Islet precursor cell (in vitro differentiated cells): ENCODE measurements around the gene TMEM165.

ENCODE experiments used
- DNase-seq: peaks from one replicate; pipeline ENCODE4 v3.0.0-alpha.2; 2018

TMEM165 gene

DNA sequence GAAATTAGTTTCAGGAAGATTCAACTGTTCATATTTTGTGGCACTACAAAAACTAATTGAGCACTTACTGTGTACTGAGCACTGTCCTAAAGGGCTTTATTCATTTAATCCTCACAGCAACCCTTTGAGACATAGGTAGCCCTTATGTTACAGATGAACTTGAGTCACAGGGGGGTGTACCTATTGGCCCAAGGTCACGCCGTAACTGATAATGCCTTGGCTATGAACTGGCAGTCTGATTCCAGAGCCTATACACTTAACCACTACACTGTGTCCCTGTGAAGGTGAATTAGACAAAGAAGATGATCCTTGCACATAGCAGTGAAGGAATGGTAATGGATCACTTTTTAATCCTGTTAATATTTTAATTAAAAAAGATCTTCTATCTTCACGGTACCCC lies 12.0 kb downstream of the TMEM165 start:
- DNase-seq, result no peak

DNA sequence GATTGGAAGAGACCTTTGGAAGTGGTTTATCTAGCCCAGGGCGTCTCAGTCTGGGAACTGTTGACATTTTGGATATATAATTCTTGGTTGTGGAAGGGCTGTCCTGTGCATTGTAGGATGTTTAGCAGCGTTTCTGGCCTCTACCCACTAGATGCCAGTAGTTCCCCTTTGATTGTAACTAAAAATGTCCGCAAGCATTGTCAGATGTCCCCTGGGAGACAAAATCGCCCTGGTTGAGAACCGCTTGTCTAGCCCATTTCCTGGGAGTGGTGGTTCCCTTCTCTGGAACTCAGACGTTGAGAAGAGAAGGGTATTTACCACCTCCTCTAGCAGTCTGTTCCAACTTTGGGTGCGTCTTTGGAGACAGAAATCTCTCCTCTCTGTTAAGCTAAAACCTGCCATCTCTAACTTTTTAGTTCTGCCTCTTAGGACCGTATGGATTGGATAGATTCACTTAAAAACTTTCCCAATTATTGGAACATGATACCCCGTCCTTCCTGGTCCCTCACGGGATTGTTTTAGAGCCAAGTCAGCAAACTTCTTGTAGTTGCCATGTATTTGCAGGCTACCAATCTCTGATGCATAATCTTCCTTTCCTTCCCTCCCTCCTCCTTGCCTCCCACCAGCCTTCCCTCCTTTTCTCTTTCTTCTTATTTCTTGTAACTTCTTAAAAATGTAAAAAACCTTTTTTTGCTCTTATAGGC lies 13.9 kb downstream of the TMEM165 start:
- peak; percentile 74 for DNase-seq

DNA sequence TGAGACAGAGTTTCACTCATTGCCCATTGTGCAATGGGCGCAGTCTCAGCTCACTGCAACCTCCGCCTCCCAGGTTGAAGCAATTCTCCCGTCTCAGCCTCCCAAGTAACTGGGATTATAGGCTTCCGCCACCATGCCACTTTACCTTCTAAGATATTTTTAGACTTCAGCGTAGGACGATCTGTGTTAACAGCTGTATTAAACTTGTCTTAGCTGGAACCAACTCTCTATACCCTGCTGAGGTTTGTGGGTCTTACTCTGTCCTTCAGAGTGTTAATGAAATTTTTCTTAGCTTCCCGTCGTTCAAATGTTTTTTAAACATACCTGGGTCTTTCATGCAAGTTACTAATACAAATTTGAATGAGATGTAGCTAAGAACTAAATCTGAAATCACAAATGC lies 14.7 kb downstream of the TMEM165 start:
- DNase-seq, result no peak

DNA sequence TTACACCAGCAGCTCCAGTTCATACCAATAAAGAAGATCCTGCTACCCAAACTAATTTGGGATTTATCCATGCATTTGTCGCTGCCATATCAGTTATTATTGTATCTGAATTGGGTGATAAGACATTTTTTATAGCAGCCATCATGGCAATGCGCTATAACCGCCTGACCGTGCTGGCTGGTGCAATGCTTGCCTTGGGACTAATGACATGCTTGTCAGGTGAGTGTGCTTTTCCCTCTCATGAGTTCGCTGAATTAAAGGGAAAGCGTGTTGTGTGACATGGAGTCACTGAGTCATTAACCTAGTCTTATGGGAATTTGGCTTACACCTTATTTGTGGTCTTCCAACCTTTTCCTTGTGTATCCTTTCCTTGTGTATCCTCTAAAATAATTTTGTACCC lies 15.9 kb downstream of the TMEM165 start:
- DNase-seq, result no peak

DNA sequence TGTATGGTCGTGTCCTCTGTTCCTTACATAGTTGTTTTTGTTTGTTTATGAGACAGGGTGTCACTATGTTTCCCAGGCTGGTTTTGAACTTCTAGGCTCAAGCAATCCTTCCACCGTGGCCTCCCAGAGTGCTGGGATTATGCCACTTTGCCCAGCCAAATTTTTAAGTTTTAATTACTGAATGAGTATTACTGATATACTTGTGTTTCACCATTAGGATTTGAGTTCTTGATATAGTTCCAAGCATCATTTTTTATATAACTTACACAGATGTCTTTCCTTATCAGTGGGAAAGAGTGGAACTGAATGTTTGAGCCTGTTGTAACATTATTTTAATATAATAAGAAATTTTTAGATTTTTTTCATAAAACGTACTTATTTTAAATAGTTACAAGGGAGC lies 20.4 kb downstream of the TMEM165 start:
- no peak for DNase-seq

DNA sequence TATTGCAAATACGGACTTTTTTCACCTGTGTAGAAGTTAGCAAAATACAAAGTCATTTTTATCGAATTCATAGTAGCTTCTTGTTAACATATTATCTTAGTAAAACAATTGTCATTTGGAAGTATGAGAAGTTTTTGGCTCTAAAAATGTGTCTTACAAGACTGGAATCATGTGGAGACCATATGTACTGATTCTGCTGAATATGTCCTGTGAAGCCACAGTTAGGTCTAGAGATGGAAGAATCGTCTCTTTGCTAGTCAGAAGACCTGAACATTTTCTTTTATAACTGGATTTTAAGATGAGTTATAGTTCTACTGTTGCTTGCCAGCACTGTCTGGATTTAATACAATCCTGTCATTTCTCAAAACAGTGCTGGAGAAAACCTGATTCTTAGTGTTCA lies 29.0 kb downstream of the TMEM165 start:
- no peak for DNase-seq

DNA sequence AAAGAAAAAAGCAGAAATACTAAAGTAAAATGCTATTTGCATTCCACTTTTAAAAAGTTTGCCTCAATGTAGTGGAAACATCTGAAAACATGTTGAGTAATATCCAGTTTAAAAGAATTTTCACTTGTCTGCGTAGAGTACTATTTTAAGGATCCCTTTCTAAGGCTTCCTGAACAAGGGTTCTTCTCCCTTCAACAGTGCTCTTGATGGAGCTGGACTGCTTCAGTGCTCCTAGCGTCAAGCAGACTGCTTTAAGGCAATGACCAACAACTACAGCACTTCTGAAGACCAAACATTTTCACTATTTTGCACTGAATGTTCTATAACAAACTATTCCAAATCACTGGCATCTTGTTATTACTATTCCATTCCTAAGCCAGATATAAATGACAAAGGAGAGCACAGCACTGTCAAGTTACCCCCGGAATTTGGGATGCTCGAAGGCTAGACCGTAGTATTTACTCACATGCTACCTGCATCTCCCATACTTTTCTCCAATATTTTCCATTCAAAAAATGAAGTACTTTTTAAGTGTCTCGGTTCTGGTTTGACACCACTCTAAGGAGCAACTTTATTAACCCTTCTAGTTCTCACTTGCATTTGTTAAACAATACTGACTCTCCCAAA lies 36.1 kb downstream of the TMEM165 start:
- no peak for DNase-seq

DNA sequence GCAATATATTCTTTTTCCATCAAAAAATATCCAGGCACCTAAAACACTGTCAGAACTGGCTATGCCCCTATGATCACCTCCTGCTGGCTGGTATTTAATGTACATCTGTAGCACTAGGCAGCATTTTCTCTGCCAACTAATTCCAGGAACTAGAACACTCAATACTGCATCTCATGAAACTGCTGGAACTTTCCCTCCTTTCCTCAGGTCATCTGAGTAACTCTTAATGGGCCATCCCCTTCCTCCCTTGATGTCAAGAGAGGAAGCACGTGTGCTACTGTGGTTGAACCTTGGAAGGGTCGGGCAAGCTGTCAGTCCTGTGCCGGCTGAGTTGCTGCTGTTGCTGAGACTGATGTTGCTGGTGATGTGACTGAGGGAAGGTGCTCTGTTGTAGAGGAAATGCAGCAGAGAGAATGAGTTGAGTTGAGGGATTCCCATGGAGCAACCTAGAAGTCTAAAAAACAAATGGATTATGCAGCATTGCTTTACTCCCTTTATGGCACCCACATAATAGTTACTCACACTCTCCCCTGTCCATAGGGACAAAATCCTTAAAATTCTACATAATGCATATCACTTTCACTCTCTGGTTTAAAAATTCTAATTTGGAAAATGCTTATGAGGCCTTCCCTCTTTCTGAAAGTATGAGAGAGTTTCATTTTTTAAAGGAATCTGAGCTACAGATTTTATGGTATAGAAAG lies 39.5 kb downstream of the TMEM165 start:
- DNase-seq, result no peak

DNA sequence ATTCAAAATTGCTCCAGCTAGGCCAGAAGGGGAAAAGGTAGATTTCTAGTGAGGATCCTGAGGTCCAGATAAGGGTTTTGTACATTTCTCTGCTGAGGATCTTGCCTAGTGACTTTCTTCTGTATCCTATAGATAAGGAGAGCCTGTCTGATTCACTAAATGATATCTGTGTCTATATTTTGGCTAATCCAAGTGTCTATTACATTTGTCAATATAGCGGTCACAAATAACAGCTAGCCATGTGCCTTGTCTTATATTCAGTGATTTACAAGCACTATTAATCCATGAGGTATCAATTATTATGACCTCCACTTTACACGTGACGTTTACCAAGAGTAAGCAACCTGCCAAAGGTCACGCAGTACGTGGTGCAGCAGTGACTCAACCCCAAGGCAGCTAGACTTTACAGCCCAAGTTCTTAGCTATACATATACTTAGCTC lies 41.6 kb downstream of the TMEM165 start:
- DNase-seq, result no peak

DNA sequence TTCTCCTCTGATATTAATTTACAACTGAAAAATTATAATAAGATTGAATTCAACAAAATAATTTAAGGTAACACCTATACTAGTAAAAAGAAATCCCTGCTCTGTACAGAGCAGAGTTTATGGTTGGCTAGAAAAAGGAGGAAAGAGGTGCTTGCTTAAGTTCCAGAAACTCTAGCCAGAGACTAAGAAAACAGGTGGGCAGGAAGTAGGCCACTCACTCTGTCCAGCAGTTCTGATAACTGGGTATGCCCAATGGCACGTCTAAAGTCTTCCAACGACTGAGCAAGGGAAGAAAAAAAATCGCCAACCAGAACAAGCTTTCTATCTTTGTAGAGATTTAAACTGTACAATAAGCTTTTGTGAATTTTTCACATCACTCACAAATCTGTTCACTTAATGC lies 42.1 kb downstream of the TMEM165 start:
- no peak for DNase-seq

DNA sequence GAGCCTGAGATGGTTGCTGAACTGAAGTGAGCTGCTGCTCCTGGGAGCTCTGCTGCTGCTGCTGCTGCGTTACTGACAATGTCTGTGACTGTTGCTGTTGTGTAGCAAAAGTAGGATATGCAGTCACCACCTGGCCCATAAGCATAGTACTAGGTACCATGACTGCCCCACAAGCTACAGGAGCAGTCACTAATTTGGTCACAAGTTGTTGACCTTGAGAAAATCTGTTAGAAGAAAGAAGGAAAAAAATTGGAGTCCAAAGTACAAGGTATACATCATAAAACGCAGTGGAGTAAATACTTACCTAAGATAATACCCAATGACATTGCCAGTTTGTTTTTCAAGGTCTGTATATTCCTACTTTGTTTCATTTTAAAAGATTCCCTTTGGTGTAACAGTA lies 42.6 kb downstream of the TMEM165 start:
- DNase-seq, result no peak

DNA sequence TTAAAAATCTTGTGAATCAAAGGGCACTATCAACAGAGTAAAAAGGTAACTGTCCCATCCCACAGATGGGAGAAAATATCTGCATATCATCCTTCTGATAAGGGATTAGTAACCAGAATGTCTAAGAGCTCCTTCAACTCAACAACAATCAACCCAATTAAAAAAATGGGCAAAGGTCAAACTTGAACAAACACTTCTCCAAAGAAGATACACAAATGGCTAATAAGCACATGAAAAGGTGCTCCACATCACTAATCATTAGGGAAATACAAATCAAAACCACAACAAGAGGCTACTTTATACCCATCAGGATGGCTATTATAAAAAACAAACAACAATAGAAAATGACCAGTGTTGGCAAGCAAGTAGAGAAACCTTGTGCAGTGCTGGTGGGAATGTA lies 43.3 kb downstream of the TMEM165 start:
- no peak for DNase-seq

DNA sequence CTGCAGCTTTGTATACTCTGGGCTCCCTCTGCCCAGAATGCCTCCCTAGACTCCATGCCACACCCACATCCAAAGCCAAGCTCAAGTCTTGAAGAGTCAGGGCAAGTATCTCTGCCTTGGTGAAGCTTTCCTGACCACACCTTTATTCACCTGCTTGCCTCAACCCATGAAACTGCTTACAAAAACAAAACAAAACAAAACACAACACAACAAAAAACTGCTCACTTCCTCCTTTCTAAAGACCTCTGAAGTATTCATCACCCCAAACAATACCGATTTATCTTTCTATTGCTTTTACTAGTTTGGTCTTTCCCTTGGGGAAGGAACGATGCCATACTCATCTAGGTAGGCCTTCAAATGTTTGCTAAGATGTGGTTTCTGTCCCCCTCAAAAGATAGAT lies 45.0 kb downstream of the TMEM165 start:
- DNase-seq, result no peak

DNA sequence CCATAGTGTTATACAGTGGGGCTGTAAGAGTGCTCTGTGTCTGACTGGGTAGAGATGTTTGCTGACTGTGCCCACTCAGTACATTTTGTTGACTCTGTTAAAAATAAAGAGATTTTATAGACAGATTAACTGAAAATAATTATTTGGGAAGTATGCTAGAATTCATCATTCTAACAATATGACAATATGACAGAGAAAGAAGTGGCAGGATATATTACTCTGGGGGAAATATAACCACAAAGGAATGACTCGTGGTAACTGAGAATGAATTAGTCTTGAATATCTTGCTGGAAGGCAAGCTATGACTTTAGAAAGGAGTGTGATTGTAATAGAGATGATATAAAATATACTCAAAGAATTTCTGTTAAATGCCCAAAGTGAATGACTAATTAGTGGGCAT lies 46.8 kb downstream of the TMEM165 start:
- DNase-seq, result no peak

DNA sequence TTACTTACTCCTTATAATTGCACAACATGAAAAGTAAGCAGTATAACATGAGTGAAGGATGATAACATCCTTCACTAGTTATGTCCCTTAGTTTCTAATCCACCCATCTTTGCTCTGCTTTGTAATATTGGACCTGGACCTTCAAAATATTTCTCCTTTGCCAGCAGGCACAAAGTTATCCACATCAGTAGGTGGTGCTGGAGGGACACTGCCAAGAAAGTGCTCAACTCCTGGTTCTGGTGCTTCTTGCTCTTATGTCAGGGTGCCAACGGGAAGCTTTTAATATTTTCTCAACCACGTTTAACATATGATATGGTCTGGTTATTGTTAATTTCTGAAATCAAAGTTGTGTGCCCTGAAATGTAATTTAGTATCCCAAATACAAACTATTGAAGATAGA lies 49.1 kb downstream of the TMEM165 start:
- DNase-seq, result no peak

DNA sequence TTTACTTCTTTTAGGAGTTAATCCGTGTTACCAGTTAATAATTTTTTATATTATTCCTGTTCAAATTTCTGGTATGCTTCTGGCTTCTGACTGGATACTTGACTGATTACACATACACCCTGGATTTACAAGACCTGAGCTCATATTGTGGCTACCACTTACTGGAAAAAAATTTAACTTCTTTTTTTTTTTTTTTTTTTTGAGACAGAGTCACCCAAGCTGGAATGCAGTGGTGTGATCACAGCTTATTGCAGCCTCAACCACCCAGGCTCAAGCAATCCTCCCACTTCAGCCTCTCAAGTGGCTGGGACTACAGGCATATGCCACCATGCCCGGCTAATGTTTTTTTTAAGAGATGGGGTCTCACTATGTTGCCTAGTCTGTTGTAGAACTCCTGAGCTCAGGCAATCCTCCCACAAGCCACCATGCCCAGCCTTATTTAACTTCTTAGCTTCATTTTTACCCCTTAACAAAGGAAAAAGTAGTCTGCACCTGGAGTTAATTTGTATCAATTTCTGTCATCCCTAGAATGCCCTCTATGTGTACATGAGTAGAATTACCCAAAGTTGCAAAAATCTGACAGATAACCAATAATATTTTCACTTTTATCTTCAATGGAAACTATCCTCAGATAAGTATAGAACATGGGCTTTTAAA lies 50.3 kb downstream of the TMEM165 start:
- no peak for DNase-seq

DNA sequence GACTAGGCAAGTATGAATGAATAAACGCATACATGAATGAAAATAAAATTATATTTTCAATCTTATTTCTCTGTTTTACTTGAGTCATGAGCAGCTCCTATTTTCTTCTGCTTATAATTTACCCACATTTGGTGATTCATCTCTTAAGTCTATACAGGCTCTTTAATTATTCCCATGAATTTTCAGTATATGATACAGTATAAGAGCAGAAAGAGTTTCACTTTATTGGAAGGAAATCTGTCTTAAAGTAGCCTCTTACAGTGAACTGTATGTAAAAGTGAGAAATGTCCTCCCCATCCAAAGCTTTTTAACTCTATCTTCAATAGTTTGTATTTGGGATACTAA lies 50.8 kb downstream of the TMEM165 start:
- no peak for DNase-seq

DNA sequence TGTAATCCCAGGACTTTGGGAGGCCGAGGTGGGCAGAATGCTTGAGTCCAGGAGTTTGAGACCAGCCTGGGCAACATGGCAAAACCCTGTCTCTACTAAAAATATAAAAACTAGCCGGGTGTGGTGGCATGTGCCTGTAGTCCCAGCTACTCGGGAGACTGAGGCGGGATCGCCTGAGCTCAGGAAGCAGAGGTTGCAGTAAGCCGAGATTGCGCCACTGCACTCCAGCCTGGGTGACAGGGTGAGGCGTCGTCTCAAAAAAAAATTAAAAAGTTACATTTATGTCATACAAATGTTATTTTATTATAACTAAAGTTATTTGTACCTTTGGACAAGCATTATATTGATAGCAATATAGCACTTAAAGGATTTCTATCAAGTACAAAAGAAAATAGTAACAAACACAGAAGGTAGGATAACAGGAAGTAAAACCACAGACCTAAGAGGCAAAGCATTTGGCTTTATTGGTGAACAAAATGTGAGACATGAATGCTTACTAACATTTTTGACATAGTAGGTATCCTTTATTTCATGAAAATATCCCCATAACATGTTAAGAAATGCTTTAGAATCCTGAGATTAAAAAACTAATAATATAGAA lies 51.5 kb downstream of the TMEM165 start:
- no peak for DNase-seq

DNA sequence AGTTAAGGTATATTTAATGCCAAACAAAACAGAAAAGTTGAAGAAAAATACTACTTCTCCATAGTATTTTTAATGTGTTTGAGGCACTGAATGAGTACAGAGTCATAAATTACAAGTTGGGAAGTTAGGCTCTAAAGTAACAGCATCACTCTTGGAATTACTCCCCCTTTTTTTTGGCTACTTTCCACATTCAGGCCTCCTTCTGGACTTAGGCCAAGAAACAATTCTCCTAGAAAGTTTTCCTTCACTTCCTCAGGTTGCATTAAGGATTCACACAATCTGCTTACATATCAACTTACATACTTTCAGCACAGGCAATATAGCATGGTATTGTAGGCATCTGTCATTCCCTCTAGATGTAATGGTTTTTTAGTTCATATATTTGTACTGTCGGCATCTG lies 52.1 kb downstream of the TMEM165 start:
- no peak for DNase-seq

DNA sequence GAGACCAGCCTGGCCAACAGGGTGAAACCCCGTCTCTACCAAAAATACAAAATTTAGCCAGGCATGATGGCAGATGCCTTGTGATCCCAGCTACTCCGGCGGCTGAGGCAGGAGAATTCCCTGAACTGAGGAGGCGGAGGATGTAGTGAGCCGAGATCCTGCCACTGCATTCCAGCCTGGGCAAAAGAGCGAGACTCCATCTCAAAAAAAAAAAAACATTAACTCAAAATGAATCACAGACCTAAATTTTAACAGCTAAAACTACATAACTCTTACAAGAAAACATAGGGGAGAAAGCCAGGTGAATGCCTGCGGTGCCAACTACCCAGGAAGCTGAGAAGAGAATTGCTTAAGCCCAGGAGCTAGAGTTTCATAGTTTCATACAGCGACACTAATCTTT lies 54.8 kb downstream of the TMEM165 start:
- DNase-seq, result no peak

DNA sequence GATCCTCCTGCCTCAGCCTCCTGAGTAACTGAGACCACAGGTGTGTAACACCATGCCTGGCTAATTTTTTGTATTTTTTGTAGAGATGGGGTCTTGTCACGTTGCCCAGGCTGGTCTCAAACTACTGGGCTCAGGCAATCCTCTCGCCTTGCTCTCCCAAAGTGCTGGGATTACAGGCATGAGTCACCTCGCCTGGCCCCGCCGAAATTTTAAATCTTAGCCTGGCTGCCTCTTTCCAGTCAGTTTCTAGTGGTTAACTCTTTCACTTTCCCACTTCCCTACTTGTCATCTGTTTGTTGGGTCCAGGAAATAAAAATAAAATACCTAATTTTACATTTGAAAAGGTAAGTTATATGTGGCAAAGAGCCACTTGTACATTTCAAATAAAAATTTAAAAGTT lies 62.4 kb downstream of the TMEM165 start:
- DNase-seq, result no peak

DNA sequence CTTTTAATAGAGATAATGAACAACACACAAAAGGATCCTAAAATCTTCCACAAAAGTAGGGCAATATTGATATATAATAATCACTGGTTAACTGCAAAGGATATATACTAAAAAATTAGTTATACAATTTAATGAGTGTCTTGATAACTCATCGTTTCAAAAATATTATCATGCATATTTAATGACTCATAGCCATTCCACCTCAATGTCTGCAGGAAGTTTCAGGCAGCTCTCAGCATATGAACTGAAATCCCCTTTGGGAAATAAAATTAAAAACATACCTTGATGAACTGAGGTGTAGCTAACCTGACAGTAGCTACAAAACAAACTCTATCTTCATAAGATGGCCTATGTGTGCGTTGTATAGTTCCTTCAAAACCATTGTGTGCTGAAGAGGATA lies 62.9 kb downstream of the TMEM165 start:
- DNase-seq, result no peak

DNA sequence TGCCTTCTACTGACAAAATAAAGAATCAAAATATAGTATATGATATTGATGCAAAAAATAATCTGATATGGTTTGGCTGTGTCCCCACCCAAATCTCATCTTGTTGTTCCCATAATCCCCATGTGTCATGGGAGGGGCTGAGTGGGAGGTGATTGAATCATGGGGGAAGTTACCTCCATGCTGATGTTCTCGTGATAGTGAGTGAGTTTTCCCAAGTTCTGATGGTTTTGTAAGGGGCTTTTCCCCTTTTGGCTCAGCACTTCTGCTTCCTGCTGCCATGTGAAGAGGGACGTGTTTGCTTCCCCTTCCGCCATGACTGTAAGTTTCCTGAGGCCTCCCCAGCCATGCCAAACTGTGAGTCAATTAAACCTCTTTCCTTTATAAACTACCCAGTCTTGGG lies 70.2 kb downstream of the TMEM165 start:
- DNase-seq, result no peak

DNA sequence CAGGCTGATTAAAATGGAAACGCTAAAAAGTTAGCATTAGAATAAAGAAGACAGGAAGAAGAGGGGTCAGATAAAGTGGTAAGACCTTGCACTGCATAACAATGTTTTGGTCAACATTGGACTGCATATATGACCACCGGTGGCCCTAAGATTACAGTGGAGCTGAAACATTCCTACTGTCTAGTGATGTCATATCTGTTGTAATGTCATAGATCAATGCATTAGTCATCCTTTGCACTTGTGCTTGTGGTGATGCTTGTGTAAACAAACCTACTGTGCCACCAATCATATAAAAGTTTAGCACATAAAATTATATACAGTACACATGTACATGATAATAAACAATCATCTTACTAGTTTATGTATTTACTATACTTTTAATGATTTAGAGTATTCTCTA lies 73.0 kb downstream of the TMEM165 start:
- no peak for DNase-seq
